Keratinocyte (primary cell): ENCODE data around the gene PM20D2.

Source experiments
- CTCF ChIP-seq, 3 experiments: IDR thresholded peaks in 1 of 3; conservative IDR thresholded peaks in 1 of 3; optimal IDR thresholded peaks in 1 of 3; 2 replicates in 2 of 3; 3 replicates in 1 of 3; pipeline versions ENCODE3 to v1.5.1; 2011; ENCODE audit warnings: low read length in 3 of 3, mild to moderate bottlenecking in 3 of 3, moderate library complexity in 2 of 3, control low read depth in 1 of 3, inconsistent platforms in 1 of 3; ENCODE audit not compliant: insufficient read depth in 2 of 3; ENCODE audit errors: extremely low read depth in 1 of 3
- EZH2 ChIP-seq: IDR thresholded peaks from one replicate; pipeline ENCODE4 v1.6.1; 2012; ENCODE audit warnings: inconsistent platforms, mild to moderate bottlenecking, low read length, moderate library complexity

- TF ChIP-seq EZH2 (no peak), CTCF (optimal IDR thresholded peaks at IDR 0.05 in 1 of 3, IDR thresholded peaks at IDR 0.05 in 1 of 3, conservative IDR thresholded peaks at IDR 0.05 in 1 of 3; ENCODE audit: extremely low read depth in 1 of 3, insufficient read depth in 2 of 3, low read length in 3 of 3) (no peak)
Measured at GRCh38 chr6:89186762-89187161, 40.9 kb downstream of the PM20D2 start.
